ENCODE results near the gene PSEN2.
A peak's percentile ranks its signal among the peaks of the same experiment; 100 is the strongest.
"Not testable (repeated sequence)": the region's sequence is repeated elsewhere in the genome, so short reads cannot be mapped to it uniquely, and the experiment has no call there.

PSEN2 gene

DNA sequence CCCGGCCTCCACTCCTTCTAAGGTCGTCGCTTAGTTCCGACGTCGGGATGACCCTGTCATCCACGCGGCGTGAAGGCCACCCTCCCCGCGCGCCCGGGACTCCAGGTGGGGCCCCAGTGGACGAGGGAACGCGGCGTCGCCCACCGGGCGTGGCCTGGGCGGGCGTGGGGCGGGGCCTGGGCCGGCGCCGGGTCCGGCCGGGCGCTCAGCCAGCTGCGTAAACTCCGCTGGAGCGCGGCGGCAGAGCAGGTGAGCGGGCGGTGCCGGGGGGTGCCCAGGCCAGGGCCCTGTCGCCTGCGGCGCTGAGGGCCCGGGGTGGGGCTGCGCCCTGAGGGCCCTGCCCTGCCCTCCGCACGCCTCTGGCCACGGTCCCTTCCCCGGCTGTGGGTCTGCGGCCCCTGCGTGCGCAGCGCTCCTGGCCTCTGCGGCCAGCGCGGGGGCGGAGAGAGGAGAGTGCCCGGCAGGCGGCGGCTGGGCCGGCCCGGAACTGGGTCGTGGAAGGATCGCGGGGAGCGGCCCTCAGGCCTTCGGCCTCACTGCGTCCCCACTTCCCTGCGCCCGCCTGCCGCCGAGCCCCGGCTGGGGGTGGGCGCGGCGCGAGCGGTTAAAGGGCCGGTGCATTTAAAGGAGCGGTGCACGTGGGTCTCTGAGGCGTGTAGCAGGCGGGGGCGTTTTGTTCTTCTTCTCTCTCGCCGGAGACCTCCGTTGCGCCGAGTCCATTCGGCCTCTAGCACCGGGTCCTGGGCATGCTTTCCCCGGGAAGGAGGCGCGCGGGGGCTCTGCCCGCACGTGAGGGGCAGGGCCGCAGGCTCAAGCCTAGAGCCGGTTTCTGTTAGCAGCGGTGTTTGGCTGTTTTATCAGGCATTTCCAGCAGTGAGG, at the start of gene PSEN2:
Gene PSEN2, plus strand, starts transcription at position 216 of the 879 bp plus-strand sequence. CDS start 11,292 bp downstream, outside the sequence.
- peak; percentile 51 for DNase-seq

DNA sequence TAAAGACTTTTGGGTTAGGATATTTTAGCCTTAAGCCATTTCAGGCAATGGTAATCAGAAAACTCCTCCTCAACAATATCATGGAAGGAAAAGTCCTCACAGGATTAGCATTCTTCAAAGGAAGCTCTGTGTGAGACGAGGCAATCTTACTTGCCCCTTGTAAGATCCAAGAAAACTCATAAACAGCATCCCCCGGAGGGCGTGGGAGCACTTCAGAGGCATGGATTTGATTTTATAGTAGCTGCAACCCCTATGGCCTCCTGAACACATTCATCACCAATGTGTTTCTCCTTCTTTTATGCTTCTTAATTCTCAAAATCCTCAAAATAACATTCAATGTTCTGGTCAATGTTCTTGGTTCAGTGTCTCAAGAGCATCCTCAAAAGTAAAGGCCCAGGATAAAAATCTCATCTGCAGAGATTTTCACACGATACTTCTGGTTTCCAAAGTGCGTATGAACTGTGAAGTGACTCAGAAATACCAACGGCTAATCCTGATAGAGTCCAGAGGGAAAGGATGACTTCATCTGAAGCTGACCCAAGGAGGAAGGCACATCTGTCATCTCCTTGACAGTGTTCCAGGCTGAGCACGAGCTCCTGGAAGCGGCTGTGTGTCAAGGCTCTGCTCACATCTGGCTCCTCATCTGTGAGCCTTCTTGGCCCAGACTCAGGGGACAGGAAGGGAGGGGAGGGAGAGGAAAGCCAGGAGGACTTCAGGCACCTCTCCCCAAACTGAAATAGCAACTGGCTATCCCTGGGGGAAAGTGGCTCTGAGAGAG, 49.3 kb upstream of the PSEN2 start:
- DNase-seq = no peak

- no peak for DNase-seq
Observed at GRCh38 chr1:226821719-226822085, 48.7 kb upstream of the PSEN2 start.

DNA sequence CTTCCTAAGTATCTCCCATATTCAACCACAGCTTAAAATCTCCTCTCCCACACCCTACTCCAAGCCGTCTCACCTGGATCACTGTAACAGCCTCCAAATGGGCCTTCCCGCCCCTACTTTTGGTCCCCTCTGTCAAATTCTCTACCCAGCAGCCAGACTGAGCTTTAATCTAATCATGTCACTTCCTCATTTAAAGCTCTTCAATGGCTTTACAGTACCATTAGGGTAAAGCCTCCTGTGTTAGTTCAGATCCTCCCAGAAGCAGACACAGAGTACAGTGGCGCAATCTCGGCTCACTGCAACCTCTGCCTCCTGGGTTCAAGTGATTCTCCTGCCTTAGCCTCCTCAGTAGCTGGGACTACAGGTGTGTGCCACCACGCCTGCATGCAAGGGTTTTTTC, 46.8 kb upstream of the PSEN2 start:
- no peak for DNase-seq

DNA sequence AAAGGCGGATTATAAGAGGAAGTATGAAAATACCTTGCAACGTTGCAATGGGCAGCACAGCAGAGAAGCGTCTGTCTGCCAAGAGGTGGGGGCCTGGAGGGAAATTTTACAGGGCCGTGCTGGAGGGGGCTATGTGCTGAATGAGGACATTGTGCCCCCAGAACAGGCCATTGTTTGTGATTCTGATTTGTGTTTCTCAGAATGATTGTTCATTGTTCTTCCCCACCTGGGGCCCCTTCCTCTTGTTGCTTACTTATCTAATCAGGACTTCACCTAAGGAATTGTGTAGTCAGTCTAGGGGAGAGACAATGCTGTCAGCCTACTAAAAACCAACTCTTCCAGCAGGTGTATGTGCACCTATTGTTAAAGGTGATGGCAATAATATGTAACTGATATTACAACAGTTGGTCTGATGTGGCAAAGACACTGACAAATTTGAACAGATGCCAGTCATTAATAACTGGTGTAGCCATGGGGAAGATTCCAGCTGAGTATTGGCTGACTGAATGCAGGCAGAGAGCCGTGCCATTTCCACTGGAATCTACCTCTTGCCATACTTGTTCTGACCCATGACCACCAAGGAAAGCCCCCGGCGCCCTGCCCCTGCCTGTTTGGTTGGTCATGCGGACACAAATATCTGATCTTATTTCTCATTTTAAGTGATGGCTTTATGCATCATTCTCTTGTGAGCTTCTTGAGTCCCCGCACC, 45.2 kb upstream of the PSEN2 start:
- DNase-seq = no peak

GRCh38 chr1:226825746-226826100, 44.7 kb upstream of the PSEN2 start:
- no peak for DNase-seq

DNA sequence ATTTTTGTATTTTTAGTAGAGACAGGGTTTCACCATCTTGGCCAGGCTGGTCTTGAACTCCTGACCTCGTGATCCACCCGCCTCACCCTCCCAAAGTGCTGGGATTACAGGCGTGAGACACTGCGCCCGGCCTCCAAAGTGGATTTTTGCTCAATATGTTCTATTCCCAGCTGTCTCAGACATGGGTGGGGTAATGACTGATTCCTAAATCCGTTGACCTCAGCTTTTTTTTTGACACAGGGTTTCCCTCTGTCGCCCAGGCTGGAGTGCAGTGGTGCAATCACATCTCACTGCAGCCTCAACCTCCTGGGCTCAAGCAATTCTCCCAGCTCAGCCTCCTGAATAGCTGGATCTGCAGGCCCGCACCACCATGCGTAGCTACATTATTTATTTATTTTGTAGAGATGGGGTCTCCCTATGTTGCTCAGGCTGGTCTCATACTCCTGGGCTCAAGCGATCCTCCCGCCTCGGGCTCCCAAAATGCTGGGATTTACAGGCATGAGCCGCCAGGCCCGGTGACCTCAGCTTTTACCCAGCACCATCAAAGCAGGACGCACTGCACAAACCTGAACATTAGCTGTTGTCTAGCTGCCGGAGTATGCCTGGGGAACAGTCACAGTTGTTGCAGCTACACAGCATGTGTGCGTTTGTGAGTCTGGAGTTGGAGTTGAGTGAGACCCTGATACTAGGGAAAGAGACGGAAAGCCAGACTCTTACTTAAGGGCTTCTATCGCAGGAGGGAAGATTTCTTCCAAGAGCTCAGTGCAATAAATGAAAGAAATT, 43.7 kb upstream of the PSEN2 start:
- DNase-seq = no peak

DNA sequence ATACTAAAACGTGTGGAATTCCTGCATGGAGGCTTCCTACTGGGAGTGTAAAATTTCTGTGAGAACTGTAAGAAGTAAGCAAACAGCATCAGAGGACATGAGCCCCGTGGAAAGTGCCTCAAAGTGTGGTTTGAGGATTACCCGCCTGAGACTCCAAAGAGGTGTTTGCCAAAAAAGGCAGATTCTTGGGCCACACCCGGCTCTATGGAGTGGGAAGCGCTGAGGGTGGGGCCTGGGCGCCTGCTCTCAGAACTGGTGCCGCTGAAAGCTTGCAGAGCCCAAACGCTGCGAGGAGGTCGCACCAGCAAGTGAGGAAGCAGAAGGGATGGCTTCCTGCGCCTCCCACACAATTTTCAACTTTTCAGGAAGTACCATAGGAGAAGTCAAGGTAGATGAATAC, 43.0 kb upstream of the PSEN2 start:
- DNase-seq = no peak

DNA sequence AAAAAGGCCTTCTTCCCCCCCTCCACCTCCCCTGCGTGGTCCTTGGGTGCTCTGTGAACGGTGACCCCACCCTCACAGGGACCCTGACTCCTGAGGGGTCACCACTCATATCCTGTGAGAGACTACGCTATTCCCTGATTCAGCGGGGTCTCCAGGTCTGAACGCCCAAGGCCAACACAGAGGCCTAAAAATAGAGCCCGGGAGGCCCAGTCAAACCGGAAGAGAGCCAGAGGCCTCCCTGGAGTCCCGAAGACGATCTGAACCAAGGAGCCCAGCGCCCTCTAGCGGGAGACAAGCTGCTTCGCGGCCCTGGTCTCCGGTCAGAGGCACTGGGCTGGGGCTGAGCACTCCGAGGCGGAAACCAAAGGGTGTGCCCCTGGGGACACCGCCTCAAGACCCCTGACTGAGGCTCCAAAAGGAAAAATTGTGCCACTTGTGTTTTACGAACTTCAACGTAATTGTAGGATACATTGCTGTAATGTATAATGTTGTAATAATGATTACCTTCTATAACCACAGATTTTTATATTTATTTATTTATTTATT, 42.4 kb upstream of the PSEN2 start:
- DNase-seq = no peak

DNA sequence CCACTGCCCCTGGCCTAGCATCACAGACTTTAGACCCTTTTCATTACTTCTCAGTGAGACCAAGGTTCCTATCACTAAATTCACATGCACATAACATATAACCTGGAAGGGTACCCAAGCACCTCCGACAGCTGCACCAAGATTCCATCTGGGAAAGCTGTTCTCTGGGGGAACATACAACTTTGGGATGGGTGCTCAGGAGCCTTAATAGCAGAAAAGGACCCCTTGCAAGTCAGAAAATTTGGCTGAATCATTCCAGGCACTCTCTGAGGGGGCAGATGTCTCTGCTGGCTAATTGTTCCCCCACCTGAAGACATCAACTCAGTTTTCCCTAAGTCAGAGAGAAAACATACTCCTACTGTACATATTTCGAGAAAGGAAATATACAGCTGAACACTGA, 41.3 kb upstream of the PSEN2 start:
- no peak for DNase-seq

- DNase-seq = no peak
Observed at GRCh38 chr1:226831953-226832352, 38.5 kb upstream of the PSEN2 start.

GRCh38 chr1:226832613-226833012, 37.8 kb upstream of the PSEN2 start:
- DNase-seq = no peak

- not testable (repeated sequence) for DNase-seq
Observed at GRCh38 chr1:226834179-226834578, 36.2 kb upstream of the PSEN2 start.

DNA sequence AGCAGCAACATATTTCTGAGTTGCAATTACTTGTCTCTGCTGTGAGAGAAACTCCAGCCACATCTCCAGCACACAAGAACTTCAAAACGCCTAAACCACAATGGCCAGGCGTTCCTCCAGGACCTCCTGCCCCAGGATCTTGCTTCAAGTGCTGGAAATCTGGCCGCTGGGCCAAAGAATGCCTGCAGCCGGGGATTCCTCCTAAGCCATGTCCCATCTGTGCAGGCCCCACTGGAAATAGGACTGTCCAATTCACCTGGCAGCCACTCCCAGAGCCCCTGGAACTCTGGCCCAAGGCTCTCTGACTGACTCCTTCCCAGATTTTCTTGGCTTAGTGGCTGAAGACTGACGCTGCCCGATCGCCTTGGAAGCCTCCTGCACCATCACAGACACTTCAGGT, 35.0 kb upstream of the PSEN2 start:
- DNase-seq = not testable (repeated sequence)

- not testable (repeated sequence) for DNase-seq
Observed at GRCh38 chr1:226837966-226838365, 32.5 kb upstream of the PSEN2 start.

- no peak for DNase-seq
Observed at GRCh38 chr1:226838456-226838855, 32.0 kb upstream of the PSEN2 start.

- no peak for DNase-seq
Observed at GRCh38 chr1:226845624-226846023, 24.8 kb upstream of the PSEN2 start.

DNA sequence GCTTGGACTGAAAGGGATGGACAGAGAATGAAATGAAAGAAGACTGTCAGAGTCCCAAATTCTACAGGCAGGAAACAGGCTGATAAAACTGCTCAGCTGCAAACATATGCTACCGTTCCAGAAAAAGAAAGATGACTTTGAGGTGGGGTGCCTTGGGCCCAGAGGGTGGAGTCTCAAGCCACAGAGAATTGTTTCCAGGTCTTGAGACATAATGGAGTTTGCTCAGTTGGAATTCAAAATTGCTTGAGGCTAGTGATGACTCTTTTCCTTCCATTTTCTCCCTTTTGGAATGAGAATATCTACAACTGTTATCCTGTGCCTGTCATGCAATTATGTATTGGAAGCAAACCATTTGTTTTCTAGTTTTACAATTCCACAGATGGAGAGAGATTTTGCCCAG, 23.6 kb upstream of the PSEN2 start:
- DNase-seq = no peak

DNA sequence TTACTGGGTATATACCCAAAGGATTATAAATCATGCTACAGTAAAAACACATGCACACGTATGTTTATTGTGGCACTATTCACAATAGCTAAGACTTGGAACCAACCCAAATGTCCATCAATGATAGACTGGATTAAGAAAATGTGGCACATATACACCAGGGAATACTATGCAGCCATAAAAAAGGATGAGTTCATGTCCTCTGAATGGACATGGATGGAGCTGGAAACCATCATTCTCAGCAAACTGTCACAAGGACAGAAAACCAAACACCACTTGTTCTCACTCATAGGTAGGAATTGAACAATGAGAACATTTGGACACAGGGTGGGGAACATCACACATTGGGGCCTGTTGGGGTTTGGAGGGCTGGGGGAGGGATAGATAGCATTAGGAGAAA, 15.9 kb upstream of the PSEN2 start:
- DNase-seq = not testable (repeated sequence)

DNA sequence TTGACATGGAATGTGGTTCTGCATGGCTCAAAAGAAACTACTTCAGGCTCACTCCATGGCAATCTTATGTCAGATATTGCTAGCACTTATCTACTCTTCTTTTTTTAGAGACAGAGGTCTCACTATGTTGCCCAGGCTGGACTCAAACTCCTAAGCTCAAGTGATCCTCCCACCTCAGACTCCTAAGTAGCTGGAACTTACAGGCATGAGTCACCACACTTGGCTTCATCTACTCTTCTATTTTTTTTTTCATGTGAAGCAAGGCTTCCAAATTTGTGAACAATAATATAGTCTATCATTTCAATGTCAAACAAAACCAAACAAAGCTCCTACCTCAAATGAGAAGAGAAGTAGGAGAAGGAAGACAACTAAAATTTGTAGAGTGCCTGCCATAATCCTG, 7.5 kb upstream of the PSEN2 start:
- DNase-seq = no peak

- no peak for DNase-seq
Observed at GRCh38 chr1:226863446-226863845, 7.0 kb upstream of the PSEN2 start.

DNA sequence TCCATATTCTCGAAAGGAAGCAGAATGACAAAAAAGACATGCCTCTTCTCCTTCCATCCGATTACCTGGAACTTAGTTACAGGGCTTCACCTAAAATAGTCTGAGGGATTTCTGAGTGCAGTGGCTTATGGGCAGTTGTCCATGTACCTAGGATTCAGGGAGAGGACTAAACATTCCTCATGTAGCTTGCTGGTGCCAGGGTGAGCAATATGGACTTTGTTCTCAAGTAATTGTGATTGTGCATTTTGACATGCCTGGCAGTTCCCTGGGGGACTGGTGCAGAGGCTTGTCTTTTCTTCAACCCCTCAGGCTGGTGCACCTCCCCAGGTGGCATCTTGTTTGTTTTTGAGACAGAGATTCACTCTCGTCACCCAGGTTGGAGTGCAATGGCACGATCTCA, 6.1 kb upstream of the PSEN2 start:
- no peak for DNase-seq

- no peak for DNase-seq
Observed at GRCh38 chr1:226865590-226865989, 4.8 kb upstream of the PSEN2 start.
